K562 (cell line): ENCODE results near the gene SPEG. TPM values are rescaled to one million over a fixed set of nuclear protein-coding genes. Genes with fewer than 3 reads are reported as not detected.

Source experiments
- CREBBP ChIP-seq: IDR thresholded peaks from one replicate; pipeline ENCODE4 v1.6.1; 2012; ENCODE audit warnings: low read depth, mild to moderate bottlenecking, control low read depth, inconsistent platforms, low read length
- ELK1 ChIP-seq: sonication (generic); formaldehyde crosslinking; IDR thresholded peaks from 2 replicates; pipeline ENCODE4 v1.8.1; 2022; ENCODE audit warnings: missing genetic modification reagents
- HDAC2 ChIP-seq: fragments of 450-650 bp; IDR thresholded peaks from 2 replicates; pipeline ENCODE4 v1.6.1; 2016; ENCODE audit warnings: mild to moderate bottlenecking
- HES1 ChIP-seq: fragments of 450-650 bp; IDR thresholded peaks from 2 replicates; pipeline ENCODE4 v1.6.1; 2016; ENCODE audit warnings: low read depth, mild to moderate bottlenecking, moderate library complexity
- ILK ChIP-seq: fragments of 450-650 bp; IDR thresholded peaks from 2 replicates; pipeline ENCODE4 v1.6.1; 2016; ENCODE audit warnings: missing genetic modification characterization, low read depth, mild to moderate bottlenecking, missing compliant biosample characterization, moderate library complexity, borderline replicate concordance
- PHF20 ChIP-seq: fragments of 450-650 bp; IDR thresholded peaks from 2 replicates; pipeline ENCODE4 v1.6.1; 2018; ENCODE audit not compliant: partially characterized antibody
- PREB ChIP-seq: sonication (generic); formaldehyde crosslinking; IDR thresholded peaks from 2 replicates; pipeline ENCODE4 v1.8.1; 2023; ENCODE audit warnings: mild to moderate bottlenecking, missing genetic modification reagents
- RBM34 ChIP-seq: fragments of 200-400 bp; formaldehyde crosslinking; IDR thresholded peaks from 2 replicates; pipeline ENCODE4 v1.6.1; 2018; ENCODE audit warnings: low read length, borderline replicate concordance; ENCODE audit not compliant: insufficient read depth
- RBM39 ChIP-seq: fragments of 200-400 bp; formaldehyde crosslinking; optimal IDR thresholded peaks from 2 replicates; pipeline ENCODE3; 2018; ENCODE audit warnings: low read depth, low read length
- SIN3B ChIP-seq: fragments of 450-650 bp; IDR thresholded peaks from 2 replicates; pipeline ENCODE4 v1.6.1; 2017; ENCODE audit warnings: low read depth, mild to moderate bottlenecking, moderate library complexity
- SIX5 ChIP-seq, 2 experiments: IDR thresholded peaks; 2 replicates each; pipeline ENCODE4 v1.6.1; 2011; ENCODE audit warnings: low read length in 2 of 2, borderline replicate concordance in 1 of 2, low read depth in 1 of 2, mild to moderate bottlenecking in 1 of 2, moderate library complexity in 1 of 2; ENCODE audit not compliant: insufficient read depth in 1 of 2
- SMARCB1 ChIP-seq: IDR thresholded peaks from 2 replicates; pipeline ENCODE4 v1.6.1; 2011; ENCODE audit warnings: improper control_type of control experiment, low read depth; ENCODE audit not compliant: insufficient read length
- SRSF7 ChIP-seq: fragments of 200-400 bp; formaldehyde crosslinking; optimal IDR thresholded peaks from 2 replicates; pipeline ENCODE3; 2017; ENCODE audit warnings: mild to moderate bottlenecking, low read depth, low read length
- ZBTB33 ChIP-seq: sonication (generic); formaldehyde crosslinking; IDR thresholded peaks from 2 replicates; pipeline ENCODE4 v1.8.1; 2023; ENCODE audit warnings: mild to moderate bottlenecking, missing genetic modification reagents
- ZNF224 ChIP-seq: sonication (generic); formaldehyde crosslinking; IDR thresholded peaks from 2 replicates; pipeline ENCODE4 v1.8.0; 2022; ENCODE audit warnings: mild to moderate bottlenecking, missing genetic modification reagents
- ZNF57 ChIP-seq: fragments of 450-650 bp; formaldehyde crosslinking; IDR thresholded peaks from 2 replicates; pipeline ENCODE4 v1.4.0; 2020; ENCODE audit warnings: mild to moderate bottlenecking, moderate library complexity
- ZNF583 ChIP-seq: fragments of 250-450 bp; sonication (Bioruptor Pico); IDR thresholded peaks from 2 replicates; pipeline ENCODE4 v1.4.0; 2020
- ZNF589 ChIP-seq: fragments of 200-800 bp; sonication (Bioruptor generic); IDR thresholded peaks from 2 replicates; pipeline ENCODE4 v1.6.1; 2016; ENCODE audit warnings: low read depth, missing genetic modification characterization, missing compliant biosample characterization
- polyA plus RNA-seq, 8 experiments: library from polyadenylated mRNA; depleted of rRNA in 4 of 8; stranded (reverse) in 5 of 8; unstranded in 3 of 8; fragments of >200 nt; fragmentation: Nextera tagmentation in 2 of 8; fragmentation: Illumina TruSeq in 1 of 8; extraction: Ambion mirVana in 2 of 8; extraction: Trizol in 1 of 8; gene quantifications; 2 replicates each; pipeline versions ENCODE4 v1.2.1 to v1.2.3, GENCODE V29; 2011 to 2014; ENCODE audit warnings: inconsistent platforms in 1 of 8, missing spikeins in 1 of 8
- total RNA-seq, 7 experiments: library from RNA; depleted of rRNA in 6 of 7; stranded (reverse); fragments of >200 nt in 6 of 7; fragmentation: Illumina TruSeq in 2 of 7; extraction: Trizol in 2 of 7; gene quantifications; 2 replicates each; pipeline versions ENCODE4 v1.2.1 to v1.2.3, GENCODE V29; 2011 to 2021; ENCODE audit warnings: low replicate concordance in 1 of 7
- TF ChIP-seq, protein P1 (sequence below): fragments of 200-800 bp; sonication (Bioruptor generic); IDR thresholded peaks from 2 replicates; pipeline ENCODE4 v1.6.1; 2017; ENCODE audit warnings: missing genetic modification characterization, missing compliant biosample characterization
- TF ChIP-seq, protein P2 (sequence below), 2 experiments: fragments of 450-650 bp; conservative IDR thresholded peaks; 2 replicates each; pipeline ENCODE4 v1.6.1; 2017; ENCODE audit warnings: mild to moderate bottlenecking in 2 of 2, moderate library complexity in 2 of 2

The SPEG gene
- total and polyA plus RNA-seq, 9 of the 15 experiments (the other 6 are each of a cell fraction or from before 2014, with no cell fraction given), result 0.49 to 8.7 (median 3.0) TPM

- no peak for TF ChIP-seq ELK1
- TF ChIP-seq PREB (CRISPR knock-in tag), result no peak
- TF ChIP-seq CREBBP, result no peak
- TF ChIP-seq SIN3B, result no peak
- no peak for TF ChIP-seq SIX5 (IDR thresholded peaks at IDR 0.05; ENCODE audit: borderline replicate concordance in 1 of 2, insufficient read depth in 1 of 2, low read depth in 1 of 2, low read length in 2 of 2)
- TF ChIP-seq SRSF7, result no peak
- TF ChIP-seq HDAC2, result peak; percentile 77; the same call in 1 of the 2 replicates
- no peak for TF ChIP-seq RBM34
- peak; percentile 74; the same call in 1 of the 2 replicates for TF ChIP-seq ZNF589 (CRISPR knock-in tag)
- TF ChIP-seq, protein P1, sequence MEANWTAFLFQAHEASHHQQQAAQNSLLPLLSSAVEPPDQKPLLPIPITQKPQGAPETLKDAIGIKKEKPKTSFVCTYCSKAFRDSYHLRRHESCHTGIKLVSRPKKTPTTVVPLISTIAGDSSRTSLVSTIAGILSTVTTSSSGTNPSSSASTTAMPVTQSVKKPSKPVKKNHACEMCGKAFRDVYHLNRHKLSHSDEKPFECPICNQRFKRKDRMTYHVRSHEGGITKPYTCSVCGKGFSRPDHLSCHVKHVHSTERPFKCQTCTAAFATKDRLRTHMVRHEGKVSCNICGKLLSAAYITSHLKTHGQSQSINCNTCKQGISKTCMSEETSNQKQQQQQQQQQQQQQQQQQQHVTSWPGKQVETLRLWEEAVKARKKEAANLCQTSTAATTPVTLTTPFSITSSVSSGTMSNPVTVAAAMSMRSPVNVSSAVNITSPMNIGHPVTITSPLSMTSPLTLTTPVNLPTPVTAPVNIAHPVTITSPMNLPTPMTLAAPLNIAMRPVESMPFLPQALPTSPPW (CRISPR knock-in tag), result peak; percentile 96
- no peak for TF ChIP-seq ZNF583
- TF ChIP-seq SMARCB1, result no peak
- TF ChIP-seq ZBTB33 (CRISPR knock-in tag), result no peak
- TF ChIP-seq, protein P2, sequence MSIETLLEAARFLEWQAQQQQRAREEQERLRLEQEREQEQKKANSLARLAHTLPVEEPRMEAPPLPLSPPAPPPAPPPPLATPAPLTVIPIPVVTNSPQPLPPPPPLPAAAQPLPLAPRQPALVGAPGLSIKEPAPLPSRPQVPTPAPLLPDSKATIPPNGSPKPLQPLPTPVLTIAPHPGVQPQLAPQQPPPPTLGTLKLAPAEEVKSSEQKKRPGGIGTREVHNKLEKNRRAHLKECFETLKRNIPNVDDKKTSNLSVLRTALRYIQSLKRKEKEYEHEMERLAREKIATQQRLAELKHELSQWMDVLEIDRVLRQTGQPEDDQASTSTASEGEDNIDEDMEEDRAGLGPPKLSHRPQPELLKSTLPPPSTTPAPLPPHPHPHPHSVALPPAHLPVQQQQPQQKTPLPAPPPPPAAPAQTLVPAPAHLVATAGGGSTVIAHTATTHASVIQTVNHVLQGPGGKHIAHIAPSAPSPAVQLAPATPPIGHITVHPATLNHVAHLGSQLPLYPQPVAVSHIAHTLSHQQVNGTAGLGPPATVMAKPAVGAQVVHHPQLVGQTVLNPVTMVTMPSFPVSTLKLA (conservative IDR thresholded peaks at IDR 0.05), result peak in 1 of 2 experiments; percentile 54; a peak in 1 of 4 replicates
- no peak for TF ChIP-seq ZNF57 (CRISPR knock-in tag)
- no peak for TF ChIP-seq ILK (tag)
- peak; percentile 77 for TF ChIP-seq HES1
- TF ChIP-seq ZNF224 (CRISPR knock-in tag), result no peak
- TF ChIP-seq RBM39, result no peak
- TF ChIP-seq PHF20, result no peak
These were observed 91.0 kb downstream of the SPEG start (continued) for GRCh38 chr2:219525533-219526232.
